HepG2 (cell line): ENCODE data around the gene GRIK5. TPM values are rescaled to one million over a fixed set of nuclear protein-coding genes. Genes with fewer than 3 reads are reported as not detected.

ENCODE experiments used
- ADNP ChIP-seq: sonication (generic); formaldehyde crosslinking; IDR thresholded peaks from 2 replicates; pipeline ENCODE4 v1.4.0; 2020; ENCODE audit warnings: missing genetic modification reagents
- EEA1 ChIP-seq: sonication (generic); formaldehyde crosslinking; IDR thresholded peaks from 2 replicates; pipeline ENCODE4 v1.5.1; 2020; ENCODE audit warnings: mild to moderate bottlenecking, missing genetic modification reagents, borderline replicate concordance
- ETS1 ChIP-seq: sonication (generic); formaldehyde crosslinking; IDR thresholded peaks from 2 replicates; pipeline ENCODE4 v1.4.0; 2020; ENCODE audit warnings: missing genetic modification reagents
- GZF1 ChIP-seq: sonication (generic); formaldehyde crosslinking; IDR thresholded peaks from 2 replicates; pipeline ENCODE4 v1.5.1; 2020; ENCODE audit warnings: mild to moderate bottlenecking, missing genetic modification reagents
- HNRNPLL ChIP-seq: fragments of 200-400 bp; formaldehyde crosslinking; IDR thresholded peaks from 2 replicates; pipeline ENCODE4 v1.6.1; 2017; ENCODE audit warnings: mild to moderate bottlenecking, low read depth, low read length; ENCODE audit not compliant: poor library complexity, severe bottlenecking
- IRF2 ChIP-seq: IDR thresholded peaks from 2 replicates; pipeline ENCODE4 v1.6.1; 2018; ENCODE audit warnings: missing genetic modification reagents, missing compliant biosample characterization
- NCOR1 ChIP-seq: fragments of 200-600 bp; sonication (generic); IDR thresholded peaks from 2 replicates; pipeline ENCODE4 v1.7.0; 2017; ENCODE audit warnings: antibody characterized with exemption, low read length, borderline replicate concordance
- NFYB ChIP-seq: sonication (generic); formaldehyde crosslinking; IDR thresholded peaks from 2 replicates; pipeline ENCODE4 v1.4.0; 2020; ENCODE audit warnings: missing genetic modification reagents
- NRL ChIP-seq: sonication (generic); formaldehyde crosslinking; IDR thresholded peaks from 2 replicates; pipeline ENCODE4 v1.5.0; 2020; ENCODE audit warnings: missing genetic modification reagents, mild to moderate bottlenecking, moderate library complexity, borderline replicate concordance
- RFXAP ChIP-seq: sonication (generic); formaldehyde crosslinking; IDR thresholded peaks from 2 replicates; pipeline ENCODE4 v1.4.0; 2020; ENCODE audit warnings: missing genetic modification reagents, borderline replicate concordance
- SIN3A ChIP-seq: IDR thresholded peaks from 2 replicates; pipeline ENCODE4 v1.6.1; 2011; ENCODE audit warnings: low read depth, mild to moderate bottlenecking, control low read depth, low read length, borderline replicate concordance
- THAP11 ChIP-seq: IDR thresholded peaks from 2 replicates; pipeline ENCODE4 v1.6.1; 2016; ENCODE audit warnings: missing biosample characterization, missing genetic modification reagents
- YEATS4 ChIP-seq: sonication (generic); formaldehyde crosslinking; IDR thresholded peaks from 2 replicates; pipeline ENCODE4 v1.4.0; 2020; ENCODE audit warnings: missing genetic modification reagents, borderline replicate concordance
- ZBTB2 ChIP-seq: sonication (generic); formaldehyde crosslinking; IDR thresholded peaks from 2 replicates; pipeline ENCODE4 v1.8.0; 2022; ENCODE audit warnings: low read depth, missing genetic modification reagents
- ZBTB38 ChIP-seq: sonication (generic); formaldehyde crosslinking; IDR thresholded peaks from 2 replicates; pipeline ENCODE4 v1.5.1; 2020; ENCODE audit warnings: mild to moderate bottlenecking, missing genetic modification reagents
- ZFAT ChIP-seq: sonication (generic); formaldehyde crosslinking; conservative IDR thresholded peaks from 2 replicates; pipeline ENCODE4 v1.8.1; 2023; ENCODE audit warnings: missing genetic modification reagents, inconsistent platforms
- ZFP90 ChIP-seq: sonication (generic); formaldehyde crosslinking; IDR thresholded peaks from 2 replicates; pipeline ENCODE4 v1.8.0; 2022; ENCODE audit warnings: missing genetic modification reagents, mild to moderate bottlenecking, inconsistent platforms, borderline replicate concordance
- ZNF253 ChIP-seq: sonication (generic); formaldehyde crosslinking; IDR thresholded peaks from 2 replicates; pipeline ENCODE4 v1.8.0; 2022; ENCODE audit warnings: mild to moderate bottlenecking, missing genetic modification reagents, borderline replicate concordance
- ZNF446 ChIP-seq: sonication (generic); formaldehyde crosslinking; IDR thresholded peaks from 2 replicates; pipeline ENCODE4 v1.5.0; 2020; ENCODE audit warnings: mild to moderate bottlenecking, missing genetic modification reagents
- ZNF512 ChIP-seq: sonication (generic); formaldehyde crosslinking; IDR thresholded peaks from 2 replicates; pipeline ENCODE4 v1.4.0; 2020; ENCODE audit warnings: mild to moderate bottlenecking, missing genetic modification reagents
- ZNF546 ChIP-seq: sonication (generic); formaldehyde crosslinking; conservative IDR thresholded peaks from 2 replicates; pipeline ENCODE4 v1.8.1; 2023; ENCODE audit warnings: mild to moderate bottlenecking, missing genetic modification reagents
- ZNF567 ChIP-seq: sonication (generic); formaldehyde crosslinking; IDR thresholded peaks from 2 replicates; pipeline ENCODE4 v1.8.1; 2023; ENCODE audit warnings: mild to moderate bottlenecking, missing genetic modification reagents, borderline replicate concordance
- ZNF724P ChIP-seq: sonication (generic); formaldehyde crosslinking; IDR thresholded peaks from 2 replicates; pipeline ENCODE4 v1.8.0; 2022; ENCODE audit warnings: missing genetic modification reagents, borderline replicate concordance
- polyA plus RNA-seq, 8 experiments: library from polyadenylated mRNA; depleted of rRNA in 3 of 8; stranded (reverse) in 7 of 8; unstranded in 1 of 8; fragments of >200 nt; fragmentation: Illumina TruSeq in 4 of 8; extraction: Trizol in 4 of 8; gene quantifications; 2 replicates each; pipeline versions ENCODE4 v1.2.1 to v1.2.3, GENCODE V29; 2011 to 2016; ENCODE audit warnings: low read depth in 4 of 8, missing spikeins in 1 of 8, mixed read lengths in 1 of 8; ENCODE audit not compliant: insufficient read depth in 1 of 8
- total RNA-seq, 5 experiments: library from RNA; depleted of rRNA; stranded (reverse); fragments of >200 nt; fragmentation: Illumina TruSeq; extraction: Trizol; gene quantifications; 2 replicates each; pipeline ENCODE4 v1.2.3, GENCODE V29; 2016; ENCODE audit warnings: low read depth in 1 of 5
- TF ChIP-seq, protein P1 (sequence below): sonication (generic); formaldehyde crosslinking; IDR thresholded peaks from 2 replicates; pipeline ENCODE4 v1.8.0; 2022; ENCODE audit warnings: missing genetic modification reagents, mild to moderate bottlenecking, borderline replicate concordance

Gene GRIK5
- total and polyA plus RNA-seq, 2 of the 13 experiments (the other 11 are each of a cell fraction or from before 2014, with no cell fraction given): not detected

DNA sequence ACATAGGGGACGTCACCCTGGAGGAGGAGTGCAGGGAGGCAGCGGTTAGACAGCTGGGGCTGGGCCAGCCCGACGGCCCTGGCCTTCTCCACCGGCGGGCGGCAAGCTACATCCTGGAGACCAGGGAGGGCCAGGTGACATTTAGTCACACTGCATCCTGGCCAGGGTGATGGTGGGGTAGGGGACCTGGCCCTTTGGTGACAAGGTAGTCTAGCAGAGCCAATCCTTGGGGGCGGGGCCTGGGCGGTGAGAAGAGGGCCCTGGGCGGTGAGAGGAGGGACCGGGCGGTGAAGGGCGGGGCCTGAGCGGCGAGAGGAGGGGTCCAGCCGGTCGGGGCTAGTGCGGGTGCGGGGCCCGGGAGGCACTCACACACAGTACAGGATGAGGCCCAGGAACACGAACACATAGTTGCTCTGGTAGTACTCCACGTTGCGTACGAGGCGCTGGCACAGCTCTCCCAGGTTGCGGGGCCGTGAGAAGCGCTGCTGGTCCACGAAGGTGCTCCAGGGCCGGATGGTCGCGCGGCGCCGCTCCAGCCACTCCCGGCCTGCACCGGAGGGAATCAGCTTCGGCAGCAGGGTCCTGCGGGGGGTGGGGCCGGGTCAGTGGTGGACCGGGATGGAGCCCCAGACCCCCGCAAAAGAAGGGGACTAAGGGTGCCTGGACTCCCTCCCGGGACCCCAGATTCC lies 111.5 kb downstream of the GRIK5 start (continued):
- TF ChIP-seq ZNF546 (CRISPR knock-in tag) (no peak), ETS1 (CRISPR knock-in tag) (no peak), ZNF446 (CRISPR knock-in tag) (no peak), ZBTB2 (CRISPR knock-in tag) (peak; percentile 8; the same call in 1 of the 2 replicates), EEA1 (CRISPR knock-in tag) (0 out of 2 replicates have a peak, but pooled peaks have one; percentile 30), HNRNPLL (peak; percentile 37), ZFAT (CRISPR knock-in tag) (no peak), ZNF724P (CRISPR knock-in tag) (peak; percentile 70), GZF1 (CRISPR knock-in tag) (no peak), YEATS4 (CRISPR knock-in tag) (peak; percentile 6; the same call in 1 of the 2 replicates), ZNF253 (CRISPR knock-in tag) (0 out of 2 replicates have a peak, but pooled peaks have one; percentile 71), ZBTB38 (CRISPR knock-in tag) (peak; percentile 50; the same call in 1 of the 2 replicates), ZNF512 (CRISPR knock-in tag) (no peak), ZNF567 (CRISPR knock-in tag) (0 out of 2 replicates have a peak, but pooled peaks have one; percentile 9), NRL (CRISPR knock-in tag) (peak; percentile 85; the same call in 1 of the 2 replicates), NFYB (no peak), SIN3A (peak; percentile 58; the same call in 1 of the 2 replicates), ZFP90 (CRISPR knock-in tag) (no peak; the same call in 1 of the 2 replicates), IRF2 (CRISPR knock-in tag) (no peak), THAP11 (CRISPR knock-in tag) (no peak), RFXAP (CRISPR knock-in tag) (0 out of 2 replicates have a peak, but pooled peaks have one; percentile 17), ADNP (CRISPR knock-in tag) (no peak), NCOR1 (no peak)
- TF ChIP-seq, protein P1, sequence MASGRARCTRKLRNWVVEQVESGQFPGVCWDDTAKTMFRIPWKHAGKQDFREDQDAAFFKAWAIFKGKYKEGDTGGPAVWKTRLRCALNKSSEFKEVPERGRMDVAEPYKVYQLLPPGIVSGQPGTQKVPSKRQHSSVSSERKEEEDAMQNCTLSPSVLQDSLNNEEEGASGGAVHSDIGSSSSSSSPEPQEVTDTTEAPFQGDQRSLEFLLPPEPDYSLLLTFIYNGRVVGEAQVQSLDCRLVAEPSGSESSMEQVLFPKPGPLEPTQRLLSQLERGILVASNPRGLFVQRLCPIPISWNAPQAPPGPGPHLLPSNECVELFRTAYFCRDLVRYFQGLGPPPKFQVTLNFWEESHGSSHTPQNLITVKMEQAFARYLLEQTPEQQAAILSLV (CRISPR knock-in tag): peak; percentile 4; the same call in 1 of the 2 replicates
